K562 (cell line): ENCODE results near the gene CTNNB1. TPM values are rescaled to one million over a fixed set of nuclear protein-coding genes. Genes with fewer than 3 reads are reported as not detected.

Source experiments
- ATAC-seq: fragments of 200-7000 bp; cut with Tn5 transposase; 3 replicates; pipeline ENCODE4 v1.9.1; 2020; ENCODE audit warnings: moderate library complexity
- BruUV-seq: library from RNA; stranded (reverse); fragments of 400-500 nt; replicated peaks from 2 replicates; lab custom pipeline; 2021; lab: Mats Ljungman, UMichigan
- CTCF ChIA-PET: fragments of 300-600 bp; formaldehyde crosslinking; extraction: SDS; loops from one replicate; lab custom pipeline; 2021; ENCODE audit warnings: low intra/inter-chr PET ratio; lab: Yijun Ruan, JAX
- POLR2A ChIA-PET: fragments of 300-600, 350-650 bp; sonication (Branson Sonifier 250); formaldehyde crosslinking; extraction: SDS; loops from one replicate; lab custom pipeline; 2021; ENCODE audit warnings: antibody characterized with exemption, inconsistent platforms; lab: Yijun Ruan, JAX
- DNase-seq, 4 experiments: peaks; one replicate each; pipeline versions ENCODE4 v3.0.0 to v3.0.0-alpha.2; 2011 to 2018; ENCODE audit warnings: low spot score in 3 of 4, mixed read lengths in 3 of 4; ENCODE audit errors: extremely low read depth in 1 of 4
- FAIRE-seq: peaks from 2 replicates; lab custom pipeline; 2011; peaks lifted over from hg19 to GRCh38; lab: Jason Lieb, UNC
- H2AFZ ChIP-seq: 2 replicates; pipeline ENCODE4 v1.6.0; 2011; ENCODE audit warnings: low read depth, low read length, control low read depth, inconsistent platforms
- H3K27ac ChIP-seq: fragments of 200-600 bp; 3 replicates; pipeline ENCODE4 v1.8.0; 2011; ENCODE audit warnings: low read depth, mild to moderate bottlenecking, control low read depth, inconsistent platforms, low read length, moderate library complexity, mixed read lengths; ENCODE audit errors: extremely low read depth
- H3K27me3 ChIP-seq, 2 experiments: fragments of 300-600 bp in 1 of 2; 2 replicates in 1 of 2; 3 replicates in 1 of 2; pipeline versions ENCODE4 v1.6.0 to v1.8.0; 2011; ENCODE audit warnings: inconsistent platforms in 2 of 2, low read length in 2 of 2, mild to moderate bottlenecking in 1 of 2, mixed read lengths in 1 of 2, moderate library complexity in 1 of 2; ENCODE audit not compliant: control insufficient read depth in 2 of 2, insufficient read depth in 2 of 2
- H3K36me3 ChIP-seq: fragments of 300-600 bp; 3 replicates; pipeline ENCODE4 v1.8.0; 2011; ENCODE audit warnings: mild to moderate bottlenecking, low read length, inconsistent platforms; ENCODE audit not compliant: control insufficient read depth, insufficient read depth
- H3K4me1 ChIP-seq, 2 experiments: fragments of 200-600 bp in 1 of 2; replicated peaks in 1 of 2; 2 replicates in 1 of 2; 3 replicates in 1 of 2; pipeline versions ENCODE4 v1.5.1 to v1.8.0; 2011; ENCODE audit warnings: inconsistent platforms in 2 of 2, low read length in 2 of 2, mild to moderate bottlenecking in 1 of 2, mixed read lengths in 1 of 2, moderate library complexity in 1 of 2; ENCODE audit not compliant: control insufficient read depth in 2 of 2, insufficient read depth in 2 of 2
- H3K4me2 ChIP-seq: 2 replicates; pipeline ENCODE4 v1.6.1; 2011; ENCODE audit warnings: low read length, control low read depth, inconsistent platforms, mixed read lengths; ENCODE audit not compliant: insufficient read depth
- H3K4me3 ChIP-seq: fragments of 200-600 bp; sonication (generic), shearing (Covaris generic); 2 replicates; pipeline ENCODE4 v1.5.1; 2016; ENCODE audit warnings: control low read depth, inconsistent platforms
- H3K79me2 ChIP-seq: fragments of 200-600 bp; 3 replicates; pipeline ENCODE4 v1.8.0; 2011; ENCODE audit warnings: low read length, inconsistent platforms; ENCODE audit not compliant: control insufficient read depth, insufficient read depth
- H3K9ac ChIP-seq, 2 experiments: 2 replicates each; pipeline versions ENCODE4 v1.6.0 to v1.6.1; 2011; ENCODE audit warnings: low read depth in 2 of 2, low read length in 2 of 2, control low read depth in 1 of 2, inconsistent platforms in 1 of 2, mild to moderate bottlenecking in 1 of 2, mixed read lengths in 1 of 2; ENCODE audit not compliant: insufficient read depth in 1 of 2
- H3K9me1 ChIP-seq: one replicate; pipeline ENCODE4 v1.6.0; 2011; ENCODE audit warnings: inconsistent platforms, mild to moderate bottlenecking, low read length, moderate library complexity; ENCODE audit not compliant: control insufficient read depth, insufficient read depth
- H3K9me3 ChIP-seq: replicated peaks from 2 replicates; pipeline ENCODE4 v1.5.1; 2011; ENCODE audit warnings: low read depth, low read length, inconsistent platforms; ENCODE audit not compliant: control insufficient read depth, insufficient read depth
- H4K20me1 ChIP-seq: replicated peaks from 2 replicates; pipeline ENCODE4 v1.6.1; 2011; ENCODE audit warnings: low read length, inconsistent platforms, mixed read lengths; ENCODE audit not compliant: control insufficient read depth, insufficient read depth
- ARID2 ChIP-seq: fragments of 450-650 bp; IDR thresholded peaks from 2 replicates; pipeline ENCODE4 v1.6.1; 2017; ENCODE audit warnings: antibody characterized with exemption, mild to moderate bottlenecking
- ARNT ChIP-seq, 2 experiments: fragments of 450-650 bp; IDR thresholded peaks; 2 replicates each; pipeline ENCODE4 v1.6.1; 2016; ENCODE audit warnings: mild to moderate bottlenecking in 1 of 2
- E2F3 ChIP-seq: fragments of 250-450 bp; sonication (Bioruptor Pico); IDR thresholded peaks from 2 replicates; pipeline ENCODE4 v1.4.0; 2020; ENCODE audit warnings: mild to moderate bottlenecking
- FOXP1 ChIP-seq: sonication (generic); formaldehyde crosslinking; IDR thresholded peaks from 2 replicates; pipeline ENCODE4 v1.8.0; 2022; ENCODE audit warnings: mild to moderate bottlenecking, missing genetic modification reagents
- HDAC8 ChIP-seq: fragments of 450-650 bp; IDR thresholded peaks from 2 replicates; pipeline ENCODE4 v1.6.1; 2016; ENCODE audit warnings: mild to moderate bottlenecking, missing genetic modification characterization, moderate library complexity, missing compliant biosample characterization
- HOMEZ ChIP-seq: fragments of 250-450 bp; sonication (Bioruptor Pico); IDR thresholded peaks from 2 replicates; pipeline ENCODE4 v1.4.0; 2020; ENCODE audit warnings: mild to moderate bottlenecking, moderate library complexity
- NFYB ChIP-seq: IDR thresholded peaks from 2 replicates; pipeline ENCODE4 v1.6.1; 2011; ENCODE audit warnings: mild to moderate bottlenecking, moderate library complexity; ENCODE audit not compliant: insufficient read length; ENCODE audit errors: extremely low read depth
- PURB ChIP-seq: sonication (generic); formaldehyde crosslinking; IDR thresholded peaks from 2 replicates; pipeline ENCODE4 v1.9.0; 2021; ENCODE audit warnings: low read depth, mild to moderate bottlenecking, missing genetic modification reagents
- RERE ChIP-seq: sonication (generic); formaldehyde crosslinking; IDR thresholded peaks from 2 replicates; pipeline ENCODE4 v1.8.0; 2023; ENCODE audit warnings: missing genetic modification reagents, mild to moderate bottlenecking, borderline replicate concordance
- SNIP1 ChIP-seq: fragments of 450-650 bp; IDR thresholded peaks from 2 replicates; pipeline ENCODE4 v1.7.1; 2017; ENCODE audit warnings: low read depth, mild to moderate bottlenecking
- YY1 ChIP-seq, 3 experiments: IDR thresholded peaks; 2 replicates each; pipeline ENCODE4 v1.6.1; 2011; ENCODE audit warnings: low read length in 2 of 3, mild to moderate bottlenecking in 2 of 3, moderate library complexity in 2 of 3, borderline replicate concordance in 1 of 3, control low read depth in 1 of 3, low read depth in 1 of 3; ENCODE audit not compliant: insufficient read depth in 3 of 3, insufficient replicate concordance in 2 of 3, control insufficient read depth in 1 of 3, insufficient read length in 1 of 3; ENCODE audit errors: extremely low read depth in 1 of 3
- ZNF274 ChIP-seq: IDR thresholded peaks from 2 replicates; pipeline ENCODE4 v1.6.1; 2011; ENCODE audit warnings: low read depth, mild to moderate bottlenecking, low read length, moderate library complexity, borderline replicate concordance
- ZNF431 ChIP-seq: sonication (generic); formaldehyde crosslinking; IDR thresholded peaks from 2 replicates; pipeline ENCODE4 v1.8.0; 2022; ENCODE audit warnings: mild to moderate bottlenecking, missing genetic modification reagents
- WGBS: fragments of 100-300 bp; shearing (Covaris generic); methylation state at CpG from one replicate; pipeline ENCODE4 v1.1.6; 2016; ENCODE audit warnings: low coverage, mixed read lengths; ENCODE audit not compliant: insufficient coverage; ENCODE audit errors: missing lambda C conversion rate; 5-methylcytosine and 5-hydroxymethylcytosine counted together
- in situ Hi-C: fragments of 300-500 bp; cut with MboI; formaldehyde crosslinking; loops from 4 replicates; pipeline ENCODE4 v1.15.0; 2018; ENCODE audit warnings: inconsistent platforms, mixed read lengths
- intact Hi-C: fragments of 100-400 bp; cut with micrococcal nuclease; formaldehyde crosslinking; loops from 2 replicates; pipeline ENCODE4 v1.14.2; 2022
- polyA plus RNA-seq, 8 experiments: library from polyadenylated mRNA; depleted of rRNA in 4 of 8; stranded (reverse) in 5 of 8; unstranded in 3 of 8; fragments of >200 nt; fragmentation: Nextera tagmentation in 2 of 8; fragmentation: Illumina TruSeq in 1 of 8; extraction: Ambion mirVana in 2 of 8; extraction: Trizol in 1 of 8; gene quantifications; 2 replicates each; pipeline versions ENCODE4 v1.2.1 to v1.2.3, GENCODE V29; 2011 to 2014; ENCODE audit warnings: inconsistent platforms in 1 of 8, missing spikeins in 1 of 8
- total RNA-seq, 7 experiments: library from RNA; depleted of rRNA in 6 of 7; stranded (reverse); fragments of >200 nt in 6 of 7; fragmentation: Illumina TruSeq in 2 of 7; extraction: Trizol in 2 of 7; gene quantifications; 2 replicates each; pipeline versions ENCODE4 v1.2.1 to v1.2.3, GENCODE V29; 2011 to 2021; ENCODE audit warnings: low replicate concordance in 1 of 7
- TF ChIP-seq, protein P1 (sequence below): fragments of 250-450 bp; sonication (Bioruptor Pico); IDR thresholded peaks from 2 replicates; pipeline ENCODE4 v1.8.0; 2021; ENCODE audit warnings: borderline replicate concordance, mild to moderate bottlenecking, moderate library complexity; ENCODE audit not compliant: poor library complexity, severe bottlenecking

Gene CTNNB1
- total and polyA plus RNA-seq, 9 of the 15 experiments (the other 6 are each of a cell fraction or from before 2014, with no cell fraction given) = 44.3 to 193 (median 154) TPM

GRCh38 chr3:41277790-41278465 is 78.6 kb downstream of the CTNNB1 start:
- H3K27ac ChIP-seq = no peak overlapping the region
- no peak for DNase-seq
- in situ Hi-C loops = no loop called here
- TF ChIP-seq ARID2 (no peak), RERE (no peak), ARNT (IDR thresholded peaks at IDR 0.05) (no peak), E2F3 (CRISPR knock-in tag) (no peak), FOXP1 (CRISPR knock-in tag) (no peak), HDAC8 (no peak), NFYB (no peak), HOMEZ (no peak), PURB (CRISPR knock-in tag) (no peak), ZNF274 (no peak), YY1 (IDR thresholded peaks at IDR 0.05; ENCODE audit: borderline replicate concordance in 1 of 3, control insufficient read depth in 1 of 3, extremely low read depth in 1 of 3, insufficient read depth in 3 of 3, insufficient read length in 1 of 3, insufficient replicate concordance in 2 of 3, low read depth in 1 of 3, low read length in 2 of 3) (no peak), SNIP1 (no peak), ZNF431 (CRISPR knock-in tag) (no peak)
- TF ChIP-seq, protein P1, sequence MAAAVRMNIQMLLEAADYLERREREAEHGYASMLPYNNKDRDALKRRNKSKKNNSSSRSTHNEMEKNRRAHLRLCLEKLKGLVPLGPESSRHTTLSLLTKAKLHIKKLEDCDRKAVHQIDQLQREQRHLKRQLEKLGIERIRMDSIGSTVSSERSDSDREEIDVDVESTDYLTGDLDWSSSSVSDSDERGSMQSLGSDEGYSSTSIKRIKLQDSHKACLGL (CRISPR knock-in tag) = no peak
- H3K79me2 ChIP-seq = no peaks in the 10 kb centered on the region
- no TSS peak for BruUV-seq
- H3K4me2 ChIP-seq = no peak overlapping the region
- no peaks in the 10 kb centered on the region for H3K9me1 ChIP-seq
- no peaks in the 10 kb centered on the region; a peak in 1 of 5 replicates for H3K4me1 ChIP-seq
- H4K20me1 ChIP-seq = no peaks in the 10 kb centered on the region
- ChIA-PET CTCF (no interaction called here), POLR2A (interaction anchor here (1.2 kb wide), 1 partner anchor 11 kb away, joined by 4 read pairs; no protein-coding TSS in a partner anchor)
- FAIRE-seq = no peak
- no peak overlapping the region for H2AFZ ChIP-seq
- ATAC-seq = no peak
- peaks cover 0 to 8% of the 10 kb centered on the region in 2 experiments; a peak in 2 of 5 replicates for H3K27me3 ChIP-seq
- WGBS = 0% methylated on average over 16 of the region's 16 CpGs
- intact Hi-C loops = no loop called here
- H3K36me3 ChIP-seq = no peaks in the 10 kb centered on the region
- no peak overlapping the region for H3K9ac ChIP-seq
- no peak overlapping the region for H3K4me3 ChIP-seq
- no peaks in the 10 kb centered on the region for H3K9me3 ChIP-seq
